ENCODE results near the gene LRP1B.
A peak's percentile ranks its signal among the peaks of the same experiment; 100 is the strongest.
"Not testable (repeated sequence)": the region's sequence is repeated elsewhere in the genome, so short reads cannot be mapped to it uniquely, and the experiment has no call there.

LRP1B gene

DNA sequence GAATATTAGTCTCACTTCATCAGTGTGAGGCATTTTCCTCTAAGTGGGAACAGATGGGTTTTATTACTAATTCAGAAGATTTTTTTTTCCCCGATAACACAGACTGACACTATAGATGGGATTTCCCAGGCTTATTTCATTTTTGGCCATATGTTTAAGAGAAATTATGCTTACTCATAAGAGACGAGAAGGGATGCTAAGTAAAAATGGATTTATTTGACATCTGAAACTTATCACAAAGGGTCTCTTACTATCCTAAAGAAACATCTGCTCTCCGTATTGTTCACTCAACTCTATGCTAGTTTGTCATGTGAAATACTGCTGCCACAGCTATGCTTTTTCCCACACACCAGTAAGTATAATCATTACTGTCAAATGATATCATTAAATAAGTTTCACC lies 1476.3 kb downstream of the LRP1B start:
- FAIRE-seq, result no peak
- DNase-seq (ENCODE audit: low spot score), result no peak

DNA sequence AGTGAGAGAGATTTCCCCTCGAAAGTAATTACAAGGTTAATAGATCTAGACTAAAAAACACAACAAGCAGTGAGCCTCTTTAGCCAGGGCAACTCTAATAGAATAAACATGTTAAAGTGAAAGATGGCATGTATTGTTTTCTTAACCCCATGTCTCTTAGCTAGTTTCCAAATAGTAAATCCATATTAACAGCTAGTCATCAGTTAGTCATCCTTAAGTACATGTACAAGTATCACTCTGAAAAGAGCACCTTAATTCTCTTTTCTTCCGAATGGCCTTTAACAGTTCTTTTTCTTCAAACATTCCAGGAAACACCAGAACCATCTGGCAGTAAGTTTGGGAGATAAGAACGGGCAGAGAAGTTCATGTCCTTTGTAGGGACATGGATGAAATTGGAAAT lies 1480.0 kb downstream of the LRP1B start:
- DNase-seq (ENCODE audit: low spot score), result no peak

DNA sequence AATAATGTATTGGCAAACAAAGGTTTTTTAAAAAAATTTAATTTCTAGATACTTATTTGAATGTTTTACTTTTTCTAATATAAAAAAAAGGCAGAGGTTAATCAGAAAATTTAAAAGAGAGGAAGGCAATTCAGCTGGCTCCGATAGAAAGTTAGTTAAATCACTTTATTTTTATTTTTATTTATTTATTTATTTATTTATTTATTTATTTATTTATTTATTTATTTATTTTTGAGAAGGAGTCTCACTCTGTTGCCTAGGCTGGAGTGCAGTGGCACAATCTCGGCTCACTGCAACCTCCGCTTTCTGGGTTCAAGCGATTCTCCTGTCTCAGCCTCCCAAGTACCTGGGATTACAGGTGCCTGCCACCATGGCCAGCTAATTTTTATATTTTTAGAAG lies 1480.7 kb downstream of the LRP1B start:
- not testable (repeated sequence) for FAIRE-seq; DNase-seq (ENCODE audit: low spot score)

More for the DNA sequence above, 1480.0 kb downstream of the LRP1B start:
- FAIRE-seq, result no peak

DNA sequence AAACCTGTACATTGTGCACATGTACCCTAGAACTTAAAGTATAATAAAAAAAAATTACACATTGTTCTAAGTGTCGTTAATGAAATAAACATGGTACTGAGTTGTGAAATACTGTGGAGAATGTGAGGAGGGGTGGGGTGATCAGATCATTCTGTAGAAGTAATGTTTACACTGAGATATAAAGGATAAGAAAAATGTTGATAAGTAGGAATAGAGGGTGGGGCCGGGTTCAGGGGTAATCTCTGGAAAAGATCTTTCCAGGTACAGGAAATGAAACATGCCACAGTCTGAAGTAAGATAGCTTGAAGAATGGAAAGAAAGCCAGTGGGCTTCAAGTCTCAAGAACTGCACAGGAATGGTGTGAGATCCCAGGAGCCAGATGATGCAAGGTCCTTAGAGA lies 1482.4 kb downstream of the LRP1B start:
- DNase-seq (ENCODE audit: low spot score), result no peak
- FAIRE-seq, result no peak

DNA sequence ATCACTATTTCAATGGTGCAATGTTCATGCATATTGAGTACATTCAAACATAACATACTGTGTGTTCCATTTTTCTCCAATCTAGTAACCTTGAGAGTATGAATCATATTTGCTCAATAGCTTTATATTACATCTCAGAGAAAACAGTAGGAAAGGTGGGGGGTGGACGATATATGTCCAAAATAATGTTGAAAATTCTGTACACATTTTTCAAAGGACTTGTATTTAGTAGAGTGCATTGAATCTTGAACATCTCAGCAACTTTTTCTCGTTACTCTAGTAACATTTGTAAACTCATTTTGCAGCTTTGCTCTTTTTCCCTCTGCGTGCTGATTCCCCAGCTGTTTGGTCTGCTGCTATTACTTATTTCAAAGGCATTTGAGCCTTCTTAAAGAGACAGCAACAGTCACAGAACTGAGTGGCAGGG lies 1487.0 kb downstream of the LRP1B start:
- DNase-seq (ENCODE audit: low spot score) (peak; percentile 9), FAIRE-seq (no peak)

DNA sequence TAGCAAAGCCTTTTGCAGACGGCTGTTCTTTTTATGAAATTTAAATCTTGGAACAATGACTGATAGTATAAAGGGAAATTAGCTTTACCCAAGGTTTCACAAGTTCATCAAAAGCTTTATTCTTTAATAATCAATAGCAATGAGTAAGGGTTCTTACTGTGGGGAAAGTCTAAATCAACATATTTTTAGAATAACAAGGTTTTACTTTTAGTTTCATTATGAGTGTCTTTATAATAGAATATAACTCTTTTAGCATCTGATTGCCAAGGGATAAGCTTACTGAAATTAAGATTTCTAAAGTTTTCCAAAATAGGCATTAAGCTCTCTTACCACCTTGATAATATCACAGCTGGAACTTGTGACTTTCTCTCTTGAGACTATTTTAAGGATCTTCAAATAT lies 1489.7 kb downstream of the LRP1B start:
- no peak for FAIRE-seq
- DNase-seq (ENCODE audit: low spot score), result no peak

DNA sequence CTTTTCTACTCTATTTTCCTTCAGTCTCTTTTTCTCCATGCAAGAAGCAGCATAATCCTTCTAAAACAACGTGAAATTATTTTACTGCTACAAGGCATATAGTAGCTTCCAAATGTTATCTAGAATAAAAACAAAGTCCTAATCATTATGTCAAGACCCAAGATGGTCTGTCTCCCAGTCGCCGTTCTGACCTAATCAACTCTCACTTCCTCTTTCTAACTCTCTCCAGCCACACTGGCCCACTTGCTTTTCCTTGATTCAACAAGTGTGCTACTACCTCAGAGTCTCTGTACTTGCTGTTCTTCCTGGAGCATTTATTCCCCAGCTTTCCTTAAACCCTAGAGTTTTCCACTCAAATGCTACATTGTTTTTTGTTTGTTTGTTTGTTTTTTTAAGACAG lies 1491.2 kb downstream of the LRP1B start:
- no peak for FAIRE-seq
- no peak for DNase-seq (ENCODE audit: low spot score)

DNA sequence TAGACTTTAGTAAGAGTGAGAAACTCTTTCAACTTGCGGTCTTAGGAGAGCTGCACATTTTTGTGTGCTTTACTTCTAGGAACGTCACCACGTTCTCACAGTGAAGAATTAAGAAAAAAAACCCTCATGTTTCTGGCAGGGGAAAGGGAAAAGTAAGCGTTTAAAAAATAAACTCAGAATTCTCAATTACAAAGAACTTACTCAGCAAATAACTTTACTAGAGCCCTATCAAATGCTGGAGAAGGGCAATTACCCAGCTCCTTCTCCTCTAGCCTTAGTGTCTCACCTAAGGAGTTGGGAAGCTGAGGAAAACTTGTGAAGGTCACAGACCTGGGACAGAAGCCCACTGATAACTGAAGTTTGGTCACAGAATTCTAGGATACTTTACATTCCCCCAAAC lies 1500.3 kb downstream of the LRP1B start:
- FAIRE-seq, result no peak
- no peak for DNase-seq (ENCODE audit: low spot score)

DNA sequence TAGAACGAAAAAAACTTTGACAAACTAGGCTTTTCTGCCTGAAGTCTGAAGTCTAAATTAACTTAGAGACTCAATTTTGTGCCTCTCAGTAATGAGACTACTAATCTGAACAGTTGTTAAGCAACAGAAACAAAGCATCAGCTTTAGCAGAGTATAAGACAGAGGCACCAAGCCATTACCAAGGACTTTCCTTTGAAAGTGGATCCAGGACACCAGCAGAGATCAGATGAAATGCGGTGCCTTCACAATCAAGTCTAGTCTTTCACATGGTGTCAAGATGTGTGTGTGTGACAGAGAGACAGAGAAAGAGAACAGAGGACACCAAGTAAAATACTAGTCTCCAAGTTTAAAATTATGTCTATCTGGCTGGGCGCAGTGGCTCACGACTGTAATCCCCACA lies 1502.9 kb downstream of the LRP1B start:
- FAIRE-seq, result no peak
- DNase-seq (ENCODE audit: low spot score), result no peak

DNA sequence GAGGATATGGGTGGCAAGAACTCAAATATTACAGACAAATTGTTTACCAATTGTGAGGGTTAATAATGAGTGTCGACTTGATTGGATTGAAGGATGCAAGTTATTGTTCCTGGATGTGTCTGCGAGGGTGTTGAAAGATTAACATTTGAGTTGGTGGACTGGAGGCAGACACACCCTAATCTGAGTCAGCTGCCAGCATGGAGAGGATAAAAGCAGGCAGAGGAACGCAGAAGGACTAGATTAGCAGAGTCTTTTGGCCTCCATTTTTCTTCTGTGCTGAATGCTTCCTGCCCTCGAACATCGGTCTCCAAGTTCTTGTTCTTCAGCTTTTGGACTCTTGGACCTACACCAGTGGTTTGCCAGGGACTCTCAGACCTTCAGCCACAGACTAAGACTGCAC lies 1503.7 kb downstream of the LRP1B start:
- DNase-seq (ENCODE audit: low spot score) (no peak), FAIRE-seq (no peak)

DNA sequence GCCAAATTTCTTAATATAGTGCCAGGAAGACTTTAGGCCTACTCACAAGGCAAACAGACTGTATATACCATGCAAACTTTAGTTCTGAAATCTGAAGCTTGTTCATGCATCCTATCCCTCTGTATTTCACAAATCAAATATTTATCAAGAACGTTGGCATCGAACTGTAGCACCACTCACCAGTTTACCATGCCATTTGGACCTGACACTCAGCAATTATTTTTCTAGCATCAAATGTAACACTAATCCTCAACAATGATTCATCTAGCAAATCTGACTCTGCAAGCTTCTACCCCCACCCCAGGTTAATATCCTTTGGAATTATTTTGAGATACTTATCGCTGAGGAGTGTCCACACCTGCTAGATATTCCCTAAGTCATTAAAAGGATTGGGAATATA lies 1506.6 kb downstream of the LRP1B start:
- no peak for DNase-seq (ENCODE audit: low spot score)
- FAIRE-seq, result no peak

DNA sequence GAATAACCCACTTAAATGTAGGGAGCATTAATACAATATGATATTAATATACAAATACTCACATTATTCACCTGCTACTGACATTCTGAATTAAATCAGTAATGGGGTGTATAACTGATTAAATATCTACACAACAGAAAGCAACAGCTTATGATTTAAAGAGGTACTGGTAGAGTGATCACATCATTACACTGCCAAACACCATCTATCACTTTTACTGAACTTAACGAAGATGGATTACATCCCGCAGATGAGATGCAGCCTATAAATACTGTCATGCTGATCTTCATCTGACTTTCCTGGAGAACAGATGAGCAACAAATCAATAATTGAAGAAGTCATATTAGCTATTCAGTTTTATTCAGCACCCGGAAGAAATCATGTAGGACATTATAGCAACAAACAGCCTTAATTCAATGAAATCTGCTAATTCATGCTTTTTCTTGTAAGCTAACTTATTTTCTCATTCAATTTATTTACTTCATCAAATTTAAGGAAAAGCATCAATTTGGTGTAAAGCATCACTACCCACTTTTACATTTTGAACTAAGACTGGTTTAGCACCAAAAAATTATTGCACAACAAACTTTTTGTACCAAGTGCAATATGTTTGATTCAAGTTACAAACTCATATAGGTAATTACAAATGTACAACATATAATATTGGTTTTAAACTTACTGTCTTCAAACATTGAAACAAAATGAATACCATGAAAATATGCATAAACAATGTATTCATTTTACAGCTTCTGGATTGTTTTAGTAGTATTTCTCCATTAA lies 1509.0 kb downstream of the LRP1B start:
- FAIRE-seq (no peak), DNase-seq (ENCODE audit: low spot score) (no peak)

DNA sequence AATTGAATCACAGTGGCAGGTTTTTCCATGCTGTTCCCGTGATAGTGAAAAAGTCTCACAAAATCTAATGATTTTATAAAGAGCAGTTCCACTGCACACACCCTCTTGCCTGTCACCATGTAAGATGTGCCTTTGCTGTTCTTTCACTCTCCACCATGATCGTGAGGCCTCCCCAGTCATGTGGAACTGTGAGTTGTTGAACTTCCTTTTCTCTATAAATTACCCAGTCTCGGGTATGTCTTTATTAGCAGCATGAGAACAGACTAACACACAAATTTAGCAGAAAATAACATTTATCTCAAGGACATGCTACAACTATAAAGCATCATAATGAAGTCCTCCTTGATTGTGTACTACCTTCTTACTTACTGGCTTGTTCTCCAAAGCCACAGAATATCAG lies 1526.0 kb downstream of the LRP1B start:
- FAIRE-seq, result no peak
- no peak for DNase-seq (ENCODE audit: low spot score)

DNA sequence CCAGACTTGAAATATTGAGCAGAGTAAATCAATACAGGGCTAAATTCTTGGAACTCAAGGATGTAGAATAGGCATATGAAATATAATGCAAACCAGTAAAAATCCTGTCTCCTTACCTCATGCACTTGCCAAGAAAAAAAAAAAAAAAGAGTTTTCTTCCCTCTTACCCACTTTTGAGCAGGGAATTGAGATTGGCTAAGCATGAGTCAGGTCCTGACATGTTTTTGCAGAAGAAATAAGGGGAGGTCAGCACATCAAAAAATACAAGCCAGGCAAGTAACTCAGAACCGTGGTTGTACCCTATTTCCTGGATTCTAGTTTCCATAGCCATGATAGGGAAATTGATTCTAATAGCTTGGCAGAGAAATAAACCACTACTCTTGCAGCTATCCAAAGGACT lies 1526.7 kb downstream of the LRP1B start:
- FAIRE-seq, result no peak
- DNase-seq (ENCODE audit: low spot score), result no peak

DNA sequence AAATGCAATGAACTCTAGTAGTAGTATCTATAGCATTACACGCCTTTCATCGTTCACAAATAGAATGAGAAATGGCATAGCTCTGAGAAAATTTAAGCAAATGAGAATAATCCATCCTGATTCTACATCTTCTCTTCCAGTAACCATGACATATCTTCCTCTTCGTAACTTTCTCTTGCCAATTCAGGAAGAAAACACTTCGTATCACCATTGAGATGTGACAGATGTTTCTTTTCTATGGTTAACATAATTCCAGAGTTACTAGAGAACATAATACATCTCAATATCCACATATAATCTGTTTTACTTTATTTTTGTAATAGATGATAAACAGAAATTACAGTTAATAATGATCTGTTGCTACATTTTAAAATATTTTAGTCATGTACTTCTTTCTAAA lies 1527.4 kb downstream of the LRP1B start:
- FAIRE-seq (no peak), DNase-seq (ENCODE audit: low spot score) (no peak)

DNA sequence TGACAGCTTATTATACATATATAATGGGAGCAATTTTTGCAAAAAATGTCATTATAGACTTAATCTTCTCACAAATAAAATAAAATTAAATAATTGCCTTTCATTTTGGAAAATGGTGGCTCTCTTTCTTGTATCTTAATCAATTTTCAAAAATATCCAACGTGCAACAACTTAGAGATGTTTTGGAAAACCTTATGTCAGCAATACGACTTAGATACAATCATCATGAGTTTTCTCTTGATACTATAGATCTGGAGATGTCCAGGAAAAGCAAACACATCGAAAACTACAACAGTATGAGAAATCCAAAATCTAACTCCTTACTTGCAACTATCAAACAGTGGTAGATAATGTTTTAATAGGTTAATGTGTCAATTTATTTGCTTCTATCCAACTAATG lies 1529.0 kb downstream of the LRP1B start:
- DNase-seq (ENCODE audit: low spot score) (no peak), FAIRE-seq (no peak)

DNA sequence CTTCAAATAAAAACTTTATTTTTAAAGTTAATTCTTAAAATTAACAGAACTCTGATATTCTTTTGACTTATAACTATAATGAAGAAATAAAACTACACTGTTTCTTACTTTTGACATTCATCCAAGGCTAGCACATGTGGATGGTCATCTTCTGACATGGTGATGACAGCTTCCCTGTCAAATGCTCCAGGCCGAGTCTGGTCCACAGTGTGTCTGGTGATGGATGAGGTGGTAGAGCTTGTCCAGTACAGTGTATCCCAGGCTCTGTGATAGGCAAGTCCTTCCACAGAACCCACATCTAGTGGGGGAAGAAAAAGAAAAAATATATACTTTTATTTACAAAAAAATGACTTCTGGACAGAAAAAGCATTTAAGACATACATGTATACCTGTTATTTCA lies 1529.5 kb downstream of the LRP1B start:
- FAIRE-seq, result no peak
- no peak for DNase-seq (ENCODE audit: low spot score)

DNA sequence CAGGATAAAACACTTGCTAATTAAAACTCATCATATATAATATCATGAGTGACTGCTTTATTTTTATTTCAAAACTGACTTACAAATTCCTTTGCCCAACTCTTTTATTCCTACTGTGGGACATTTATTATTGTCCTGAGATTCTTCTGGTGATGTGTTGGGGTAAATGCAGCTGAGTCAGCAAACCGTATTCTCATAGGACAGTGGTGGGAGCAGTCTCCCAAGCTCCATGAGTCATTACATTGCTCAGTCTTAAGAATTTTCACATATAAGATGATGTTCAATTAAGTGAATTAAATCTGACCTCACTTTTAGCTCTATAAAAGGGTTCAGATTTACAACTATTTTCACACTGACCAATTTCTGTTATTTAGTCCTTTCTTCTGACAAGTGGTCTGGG lies 1530.7 kb downstream of the LRP1B start:
- DNase-seq (ENCODE audit: low spot score) (peak; percentile 17), FAIRE-seq (no peak)

DNA sequence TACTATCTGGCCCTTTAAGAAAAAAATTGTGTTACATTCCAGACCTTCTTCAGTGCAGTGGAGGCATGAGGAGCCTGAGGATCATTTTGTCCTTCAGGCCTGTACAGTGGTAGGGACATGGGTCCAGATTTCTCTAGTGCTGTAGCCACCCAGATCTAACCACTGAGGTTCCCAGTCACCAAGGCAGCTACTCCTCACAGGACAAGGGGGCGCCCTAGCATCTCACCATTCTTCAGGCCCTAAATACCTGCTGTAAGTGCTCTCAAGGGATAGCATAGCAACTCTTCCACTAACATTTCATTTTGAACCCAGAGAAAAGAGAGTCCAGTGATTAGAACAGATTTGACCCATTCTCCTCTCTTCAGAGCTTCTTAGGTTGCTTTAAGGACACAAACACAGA lies 1533.0 kb downstream of the LRP1B start:
- FAIRE-seq, result no peak
- no peak for DNase-seq (ENCODE audit: low spot score)

DNA sequence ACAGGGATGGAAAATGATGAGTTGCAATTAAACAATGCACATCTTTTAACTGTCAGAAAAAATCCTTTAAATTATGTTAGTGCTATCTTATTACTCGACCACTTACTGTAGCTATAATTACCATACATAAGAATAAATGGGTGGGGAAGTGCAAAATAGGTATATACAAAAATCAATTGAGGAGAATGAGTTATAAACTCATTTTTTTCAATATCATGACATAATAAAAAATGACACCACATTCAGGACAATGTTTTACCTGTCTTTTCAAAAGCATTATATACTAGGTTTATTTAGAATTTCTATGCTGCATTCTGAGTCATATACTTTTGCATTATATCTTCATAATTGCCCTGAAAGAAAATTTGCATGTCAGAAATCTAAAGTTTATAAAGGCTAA lies 1533.6 kb downstream of the LRP1B start:
- FAIRE-seq (no peak), DNase-seq (ENCODE audit: low spot score) (no peak)

DNA sequence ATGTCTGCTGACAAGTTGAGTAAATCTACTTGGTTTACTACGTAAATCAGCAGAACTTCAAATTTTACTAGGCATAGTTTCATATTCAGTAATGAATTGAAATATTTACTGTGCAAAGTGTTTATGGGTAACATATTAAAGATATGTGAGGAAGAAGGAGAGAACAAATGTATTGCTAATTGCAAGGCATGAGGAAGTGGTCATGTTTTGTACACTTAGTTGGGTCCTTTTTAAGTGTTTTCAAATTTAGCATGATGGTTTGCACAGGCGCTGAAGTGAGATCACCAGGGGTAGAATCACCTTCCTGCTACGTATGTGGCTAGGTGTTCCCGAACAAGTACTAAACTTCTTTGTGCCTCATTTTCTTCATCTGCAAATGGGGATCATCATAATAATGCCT lies 1534.4 kb downstream of the LRP1B start:
- no peak for DNase-seq (ENCODE audit: low spot score)
- FAIRE-seq, result no peak

DNA sequence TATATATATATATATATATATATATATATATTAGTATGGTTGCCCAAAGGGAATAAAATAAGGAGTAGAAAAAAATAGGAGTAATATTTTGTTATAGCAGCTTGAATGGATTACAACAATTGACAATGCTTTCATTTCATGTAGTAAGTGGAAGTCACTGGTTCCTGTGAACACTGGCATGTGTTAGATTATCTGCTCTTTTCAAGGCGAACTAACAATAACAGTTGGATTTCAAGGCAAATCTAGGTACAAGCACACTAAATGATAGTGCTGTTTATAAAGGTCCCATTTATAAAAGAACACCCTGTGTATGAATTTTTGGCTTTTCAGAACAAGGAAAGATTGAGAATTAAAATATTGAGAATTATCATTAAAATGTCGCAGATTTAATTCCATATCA lies 1535.7 kb downstream of the LRP1B start:
- no peak for FAIRE-seq

DNA sequence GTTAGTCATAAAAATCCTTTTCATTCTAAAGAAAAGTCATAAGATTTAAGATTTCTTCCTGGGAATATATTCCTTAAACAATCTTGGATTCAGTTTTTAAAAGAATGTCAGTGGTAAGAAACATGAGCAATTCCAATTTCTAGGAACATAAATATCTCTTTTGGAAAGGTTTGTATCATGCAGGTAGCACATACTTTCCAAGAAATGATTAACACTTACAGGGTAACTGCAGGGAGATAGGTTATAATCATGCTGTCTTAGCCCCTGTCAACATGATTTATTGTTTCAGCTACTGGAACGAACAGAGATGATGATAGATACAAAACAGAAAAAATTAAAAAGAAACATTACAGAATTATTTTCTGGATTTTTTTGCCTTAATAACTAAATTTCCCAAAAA lies 1537.7 kb downstream of the LRP1B start:
- no peak for DNase-seq (ENCODE audit: low spot score)
- FAIRE-seq, result no peak

More for the DNA sequence above, 1535.7 kb downstream of the LRP1B start:
- DNase-seq (ENCODE audit: low spot score), result no peak

DNA sequence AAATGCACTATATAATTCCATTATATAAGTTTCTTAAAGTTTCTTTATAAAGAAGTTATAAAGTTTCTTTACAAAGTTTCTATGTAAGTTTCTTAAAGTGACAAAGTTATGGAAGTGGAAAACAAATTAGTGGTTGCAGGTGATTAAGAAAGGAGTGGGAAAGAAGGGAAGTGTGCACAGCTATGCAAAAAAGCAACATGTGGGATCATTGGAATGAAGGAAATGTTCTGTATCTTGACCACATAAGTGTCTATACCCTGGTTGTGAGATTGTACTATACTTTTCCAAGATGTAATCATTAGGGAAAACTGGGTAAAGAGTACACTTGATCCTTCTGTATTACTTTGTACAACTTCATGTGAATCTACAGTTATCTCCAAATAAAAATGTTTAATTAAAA lies 1541.1 kb downstream of the LRP1B start:
- DNase-seq (ENCODE audit: low spot score) (no peak), FAIRE-seq (no peak)

Data from urothelium cell line (cell line).